ENCODE measurements around the gene ATAD5. TPM values are rescaled to one million over a fixed set of nuclear protein-coding genes. Genes with fewer than 3 reads are reported as not detected.

ATAD5 gene
- total and polyA plus RNA-seq, 2 of the 4 experiments (the other 2 are of a cell fraction) = 1.0 to 1.3 TPM

DNA sequence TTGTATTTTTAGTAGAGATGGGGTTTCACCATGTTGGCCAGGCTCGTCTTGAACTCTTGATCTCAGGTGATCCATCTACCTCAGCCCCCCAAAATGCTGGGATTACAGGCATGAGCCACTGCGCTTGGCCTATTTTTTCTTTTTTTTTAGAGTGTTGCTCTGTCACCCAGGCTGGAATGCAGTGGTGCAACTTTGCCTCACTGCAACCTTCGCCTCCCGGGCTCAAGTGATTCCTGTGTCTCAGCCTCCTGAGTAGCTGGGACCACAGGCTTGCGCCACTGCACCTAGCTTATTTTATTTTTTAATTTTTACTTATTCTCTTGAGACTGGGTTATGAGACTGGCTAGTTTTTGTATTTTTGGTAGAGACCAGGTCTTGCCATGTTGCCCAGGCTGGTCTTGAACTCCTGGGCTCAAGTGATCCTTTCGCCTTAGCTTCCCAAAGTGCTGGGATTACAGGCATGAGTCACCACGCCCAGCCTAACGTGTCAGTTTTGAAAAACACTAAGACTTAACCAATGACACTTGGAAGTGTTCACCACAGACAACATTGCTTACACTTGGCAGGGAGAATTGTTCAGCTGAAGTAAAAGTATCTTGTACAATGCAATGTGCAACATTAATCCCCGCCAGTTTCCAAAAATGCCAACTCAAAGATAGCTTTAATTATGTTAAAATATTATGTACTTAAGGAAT is 26.9 kb downstream of the ATAD5 start:
- H2AK9ac ChIP-seq (replicated peaks; ENCODE audit: low read depth, low read length, poor library complexity) = no peak overlapping the region
- in situ Hi-C loops (cut with MboI; ENCODE audit: low sequenced_read_pairs) (no loop called here), intact Hi-C loops (cut with micrococcal nuclease) (no loop called here), dilution Hi-C loops (cut with HindIII; ENCODE audit: low sequenced_read_pairs, unreplicated experiment) (no loop called here)
- H3K4me1 ChIP-seq (ENCODE audit: control insufficient read depth, insufficient read depth, low read length) = no peaks in the 10 kb centered on the region
- H2BK5ac ChIP-seq (ENCODE audit: low read depth, low read length, poor library complexity, severe bottlenecking) = no peak overlapping the region
- BruUV-seq (replicated peaks) = no TSS peak
- H2BK15ac ChIP-seq (ENCODE audit: low read depth, low read length) = no peak overlapping the region
- H4K5ac ChIP-seq (ENCODE audit: low read depth, low read length) = no peak overlapping the region
- no peak overlapping the region for H3K23ac ChIP-seq (ENCODE audit: low read depth, low read length)
- no peak overlapping the region for H3K27ac ChIP-seq (ENCODE audit: insufficient read depth, low read length)
- H2AFZ ChIP-seq (replicated peaks; ENCODE audit: low read length, poor library complexity) = no peak overlapping the region
- no peak overlapping the region for H4K91ac ChIP-seq (ENCODE audit: insufficient read depth, low read depth, low read length)
- no peaks in the 10 kb centered on the region for H3K9me1 ChIP-seq (ENCODE audit: insufficient read depth, low read length)
- no peaks in the 10 kb centered on the region for H3K27me3 ChIP-seq (ENCODE audit: control insufficient read depth, insufficient read depth, low read length)
- H3K79me1 ChIP-seq (ENCODE audit: low read depth in 1 of 2, low read length in 2 of 2) = no peaks in the 10 kb centered on the region; a peak in 1 of 4 replicates
- no peaks in the 10 kb centered on the region for H4K20me1 ChIP-seq (ENCODE audit: insufficient read depth, low read length)
- POLR2A ChIA-PET (ENCODE audit: unreplicated experiment) = interaction anchor here (0.6 kb wide), 1 partner anchor 18 kb away, joined by 3 read pairs; no protein-coding TSS in a partner anchor
- CTCF ChIA-PET = no interaction called here
- no peak overlapping the region for H3K14ac ChIP-seq (replicated peaks; ENCODE audit: low read depth, low read length)
- no peak overlapping the region for H3K4me3 ChIP-seq (ENCODE audit: insufficient read depth, low read depth, low read length)
- H2BK120ac ChIP-seq (ENCODE audit: low read depth, low read length) = no peak overlapping the region
- no peak overlapping the region for H3K4me2 ChIP-seq (ENCODE audit: low read depth, low read length)
- DNase-seq = peak; percentile 1
- H4K8ac ChIP-seq (ENCODE audit: low read depth in 2 of 2, low read length in 2 of 2) = no peak overlapping the region
- no peak overlapping the region for H3K18ac ChIP-seq (ENCODE audit: low read depth, low read length)
- H3K36me3 ChIP-seq (ENCODE audit: control insufficient read depth, insufficient read depth, low read length) = peaks cover 4% of the 10 kb centered on the region; the same call in 1 of the 2 replicates
- H3K9ac ChIP-seq (ENCODE audit: low read depth, low read length) = no peak overlapping the region
- TF ChIP-seq POLR2A (IDR thresholded peaks at IDR 0.05; ENCODE audit: low read depth, low read length) (no peak), MAFK (IDR thresholded peaks at IDR 0.05; ENCODE audit: low read depth, low read length) (no peak), RAD21 (IDR thresholded peaks at IDR 0.05; ENCODE audit: low read length) (no peak), RFX5 (IDR thresholded peaks at IDR 0.05; ENCODE audit: low read depth, low read length) (no peak), MAZ (IDR thresholded peaks at IDR 0.05; ENCODE audit: borderline replicate concordance, low read depth, low read length) (no peak), BHLHE40 (IDR thresholded peaks at IDR 0.05; ENCODE audit: low read depth, low read length) (no peak), CHD1 (IDR thresholded peaks at IDR 0.05; ENCODE audit: low read depth, low read length) (no peak), SMC3 (IDR thresholded peaks at IDR 0.05; ENCODE audit: low read depth, low read length) (no peak), NFE2L2 (IDR thresholded peaks at IDR 0.05; ENCODE audit: low read depth, low read length) (no peak), CEBPB (IDR thresholded peaks at IDR 0.05; ENCODE audit: low read depth, low read length) (no peak), RCOR1 (IDR thresholded peaks at IDR 0.05; ENCODE audit: insufficient replicate concordance, low read length) (no peak), MXI1 (IDR thresholded peaks at IDR 0.05; ENCODE audit: borderline replicate concordance, low read depth, low read length) (no peak), FOS (IDR thresholded peaks at IDR 0.05; ENCODE audit: low read depth, low read length) (no peak)
- TF ChIP-seq, protein P1, sequence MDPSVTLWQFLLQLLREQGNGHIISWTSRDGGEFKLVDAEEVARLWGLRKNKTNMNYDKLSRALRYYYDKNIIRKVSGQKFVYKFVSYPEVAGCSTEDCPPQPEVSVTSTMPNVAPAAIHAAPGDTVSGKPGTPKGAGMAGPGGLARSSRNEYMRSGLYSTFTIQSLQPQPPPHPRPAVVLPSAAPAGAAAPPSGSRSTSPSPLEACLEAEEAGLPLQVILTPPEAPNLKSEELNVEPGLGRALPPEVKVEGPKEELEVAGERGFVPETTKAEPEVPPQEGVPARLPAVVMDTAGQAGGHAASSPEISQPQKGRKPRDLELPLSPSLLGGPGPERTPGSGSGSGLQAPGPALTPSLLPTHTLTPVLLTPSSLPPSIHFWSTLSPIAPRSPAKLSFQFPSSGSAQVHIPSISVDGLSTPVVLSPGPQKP (IDR thresholded peaks at IDR 0.05; ENCODE audit: borderline replicate concordance, low read depth, low read length) = no peak
- TF ChIP-seq, protein P2, sequence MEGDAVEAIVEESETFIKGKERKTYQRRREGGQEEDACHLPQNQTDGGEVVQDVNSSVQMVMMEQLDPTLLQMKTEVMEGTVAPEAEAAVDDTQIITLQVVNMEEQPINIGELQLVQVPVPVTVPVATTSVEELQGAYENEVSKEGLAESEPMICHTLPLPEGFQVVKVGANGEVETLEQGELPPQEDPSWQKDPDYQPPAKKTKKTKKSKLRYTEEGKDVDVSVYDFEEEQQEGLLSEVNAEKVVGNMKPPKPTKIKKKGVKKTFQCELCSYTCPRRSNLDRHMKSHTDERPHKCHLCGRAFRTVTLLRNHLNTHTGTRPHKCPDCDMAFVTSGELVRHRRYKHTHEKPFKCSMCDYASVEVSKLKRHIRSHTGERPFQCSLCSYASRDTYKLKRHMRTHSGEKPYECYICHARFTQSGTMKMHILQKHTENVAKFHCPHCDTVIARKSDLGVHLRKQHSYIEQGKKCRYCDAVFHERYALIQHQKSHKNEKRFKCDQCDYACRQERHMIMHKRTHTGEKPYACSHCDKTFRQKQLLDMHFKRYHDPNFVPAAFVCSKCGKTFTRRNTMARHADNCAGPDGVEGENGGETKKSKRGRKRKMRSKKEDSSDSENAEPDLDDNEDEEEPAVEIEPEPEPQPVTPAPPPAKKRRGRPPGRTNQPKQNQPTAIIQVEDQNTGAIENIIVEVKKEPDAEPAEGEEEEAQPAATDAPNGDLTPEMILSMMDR (conservative IDR thresholded peaks at IDR 0.05; ENCODE audit: low read depth, low read length) = no peak
- TF ChIP-seq, protein P3, sequence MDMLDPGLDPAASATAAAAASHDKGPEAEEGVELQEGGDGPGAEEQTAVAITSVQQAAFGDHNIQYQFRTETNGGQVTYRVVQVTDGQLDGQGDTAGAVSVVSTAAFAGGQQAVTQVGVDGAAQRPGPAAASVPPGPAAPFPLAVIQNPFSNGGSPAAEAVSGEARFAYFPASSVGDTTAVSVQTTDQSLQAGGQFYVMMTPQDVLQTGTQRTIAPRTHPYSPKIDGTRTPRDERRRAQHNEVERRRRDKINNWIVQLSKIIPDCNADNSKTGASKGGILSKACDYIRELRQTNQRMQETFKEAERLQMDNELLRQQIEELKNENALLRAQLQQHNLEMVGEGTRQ (IDR thresholded peaks at IDR 0.05; ENCODE audit: low read depth, low read length) = no peak
- no peak for ATAC-seq (ENCODE audit: low read depth)
- no peak overlapping the region for H3K4ac ChIP-seq (ENCODE audit: low read depth, low read length)
- H3K56ac ChIP-seq (ENCODE audit: extremely low read depth, insufficient read depth, low read length) = no peak overlapping the region
- no peak overlapping the region for H2AK5ac ChIP-seq (ENCODE audit: low read depth, low read length)
- H2BK20ac ChIP-seq (ENCODE audit: low read depth, low read length) = no peak overlapping the region
- no peaks in the 10 kb centered on the region for H3K9me3 ChIP-seq (ENCODE audit: control insufficient read depth, insufficient read depth, low read length)
- WGBS, 2 experiments (ENCODE audit: extremely low coverage in 2 of 2, insufficient read length in 1 of 2) = no CpG with 5 or more reads among the region's 9 CpGs
